SK-N-SH (cell line): ENCODE measurements around the gene RBMS1.

Experiments used
- RAD21 ChIP-seq: IDR thresholded peaks from 2 replicates; pipeline ENCODE4 v1.6.1; 2012; ENCODE audit warnings: mild to moderate bottlenecking, low read length
- TF ChIP-seq, protein P1 (sequence below): fragments of 200-600 bp; sonication (generic); IDR thresholded peaks from 2 replicates; pipeline ENCODE4 v1.6.1; 2017; ENCODE audit warnings: antibody characterized with exemption, mild to moderate bottlenecking, moderate library complexity

DNA sequence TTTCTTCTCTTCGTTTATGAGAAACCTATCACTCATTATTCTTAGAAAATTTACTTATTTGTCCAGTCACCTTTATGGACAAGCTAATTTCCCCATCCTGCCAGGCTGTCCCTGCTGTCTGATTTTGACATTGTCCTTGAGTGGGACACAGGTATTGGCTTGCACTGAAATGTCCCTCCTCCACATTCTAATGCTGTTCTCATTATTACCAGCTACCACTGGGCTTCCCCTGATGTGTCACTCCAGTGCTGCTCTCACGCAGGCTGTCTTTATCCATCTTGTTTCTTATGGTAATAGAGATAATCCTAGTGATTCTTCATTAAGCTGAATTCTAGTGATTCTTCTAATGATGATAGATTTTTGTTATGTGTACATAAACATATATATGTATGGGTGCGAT, 48.1 kb upstream of the RBMS1 start:
- TF ChIP-seq, protein P1, sequence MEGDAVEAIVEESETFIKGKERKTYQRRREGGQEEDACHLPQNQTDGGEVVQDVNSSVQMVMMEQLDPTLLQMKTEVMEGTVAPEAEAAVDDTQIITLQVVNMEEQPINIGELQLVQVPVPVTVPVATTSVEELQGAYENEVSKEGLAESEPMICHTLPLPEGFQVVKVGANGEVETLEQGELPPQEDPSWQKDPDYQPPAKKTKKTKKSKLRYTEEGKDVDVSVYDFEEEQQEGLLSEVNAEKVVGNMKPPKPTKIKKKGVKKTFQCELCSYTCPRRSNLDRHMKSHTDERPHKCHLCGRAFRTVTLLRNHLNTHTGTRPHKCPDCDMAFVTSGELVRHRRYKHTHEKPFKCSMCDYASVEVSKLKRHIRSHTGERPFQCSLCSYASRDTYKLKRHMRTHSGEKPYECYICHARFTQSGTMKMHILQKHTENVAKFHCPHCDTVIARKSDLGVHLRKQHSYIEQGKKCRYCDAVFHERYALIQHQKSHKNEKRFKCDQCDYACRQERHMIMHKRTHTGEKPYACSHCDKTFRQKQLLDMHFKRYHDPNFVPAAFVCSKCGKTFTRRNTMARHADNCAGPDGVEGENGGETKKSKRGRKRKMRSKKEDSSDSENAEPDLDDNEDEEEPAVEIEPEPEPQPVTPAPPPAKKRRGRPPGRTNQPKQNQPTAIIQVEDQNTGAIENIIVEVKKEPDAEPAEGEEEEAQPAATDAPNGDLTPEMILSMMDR, result no peak
- no peak for TF ChIP-seq RAD21
